Prostate gland (tissue), 2 donors: Measurements from ENCODE around the gene ZNF581. TPM values are rescaled to one million over a fixed set of nuclear protein-coding genes. Genes with fewer than 3 reads are reported as not detected.
A peak's percentile ranks its signal among the peaks of the same experiment; 100 is the strongest.

Experiments used
- DNase-seq: peaks from one replicate; pipeline ENCODE4 v3.0.0-alpha.2; 2019; ENCODE audit warnings: low spot score
- H3K27ac ChIP-seq, 2 donors: fragments of 200-600 bp; sonication (generic); 2 replicates each; pipeline ENCODE4 v1.5.1; 2017 to 2019
- H3K27me3 ChIP-seq: fragments of 200-600 bp; sonication (generic); replicated peaks from 2 replicates; pipeline ENCODE4 v1.5.1; 2019; ENCODE audit not compliant: insufficient read depth
- H3K36me3 ChIP-seq, 2 donors: fragments of 200-600 bp; sonication (generic); 1 replicate in 1 of 2; 2 replicates in 1 of 2; pipeline versions ENCODE4 v1.5.1 to v1.8.1; 2017 to 2019
- H3K4me1 ChIP-seq: fragments of 200-600 bp; sonication (generic); replicated peaks from 2 replicates; pipeline ENCODE4 v1.5.1; 2019
- H3K4me3 ChIP-seq, 2 donors: fragments of 200-600 bp; sonication (generic); 2 replicates each; pipeline ENCODE4 v1.5.1; 2017 to 2019
- H3K9me3 ChIP-seq: fragments of 200-600 bp; sonication (generic); 2 replicates; pipeline ENCODE4 v1.5.1; 2017
- POLR2A ChIP-seq: fragments of 450-650 bp; IDR thresholded peaks from one replicate; pipeline ENCODE4 v1.6.1; 2016; ENCODE audit warnings: antibody characterized with exemption, mild to moderate bottlenecking
- POLR2AphosphoS5 ChIP-seq: sonication (generic); formaldehyde crosslinking; IDR thresholded peaks from one replicate; pipeline ENCODE4 v1.6.1; 2017; ENCODE audit warnings: antibody characterized with exemption
- WGBS: methylation state at CpG from one replicate; pipeline ENCODE4 v1.1.5; 2018; 5-methylcytosine and 5-hydroxymethylcytosine counted together
- intact Hi-C: fragments of 100-400 bp; cut with DNase I; formaldehyde crosslinking; loops from one replicate; pipeline ENCODE4 v1.14.2; 2022
- total RNA-seq, 2 donors: library from RNA; depleted of rRNA; stranded (reverse); fragments of >200 nt; gene quantifications; one replicate each; pipeline ENCODE4 v1.1.0, GENCODE V29; 2016
- TF ChIP-seq, protein P1 (sequence below), 4 experiments: fragments of 200-600 bp in 2 of 4; fragments of 450-650 bp in 2 of 4; sonication (generic) in 2 of 4; IDR thresholded peaks; 1 replicate in 3 of 4; 2 replicates in 1 of 4; pipeline ENCODE4 v1.5.1; 2016 to 2019; ENCODE audit warnings: antibody characterized with exemption in 4 of 4, mild to moderate bottlenecking in 2 of 4, moderate library complexity in 2 of 4

The ZNF581 gene
- total RNA-seq, 2 donors from 2014 or later = 19.7 to 20.6 TPM

DNA sequence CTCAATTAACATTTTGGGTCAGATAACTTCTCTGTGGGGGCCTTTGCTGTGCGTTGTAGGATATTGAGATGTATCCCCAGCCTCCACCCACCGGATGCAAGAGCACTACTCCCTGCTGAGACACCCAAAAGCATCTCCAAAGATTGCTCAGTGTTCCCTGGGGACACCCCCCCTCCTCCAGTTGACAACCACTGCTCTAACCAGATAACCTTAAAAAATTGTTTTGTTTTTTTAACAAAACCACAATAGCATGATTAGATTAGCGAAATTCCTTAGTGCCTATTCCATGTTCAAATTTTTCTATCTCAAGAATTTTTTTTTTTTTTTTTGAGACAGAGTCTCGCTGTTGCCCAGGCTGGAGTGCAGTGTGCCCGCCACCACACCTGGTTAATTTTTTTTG lies 29.0 kb downstream of the ZNF581 start:
- no peak overlapping the region for H3K27ac ChIP-seq

DNA sequence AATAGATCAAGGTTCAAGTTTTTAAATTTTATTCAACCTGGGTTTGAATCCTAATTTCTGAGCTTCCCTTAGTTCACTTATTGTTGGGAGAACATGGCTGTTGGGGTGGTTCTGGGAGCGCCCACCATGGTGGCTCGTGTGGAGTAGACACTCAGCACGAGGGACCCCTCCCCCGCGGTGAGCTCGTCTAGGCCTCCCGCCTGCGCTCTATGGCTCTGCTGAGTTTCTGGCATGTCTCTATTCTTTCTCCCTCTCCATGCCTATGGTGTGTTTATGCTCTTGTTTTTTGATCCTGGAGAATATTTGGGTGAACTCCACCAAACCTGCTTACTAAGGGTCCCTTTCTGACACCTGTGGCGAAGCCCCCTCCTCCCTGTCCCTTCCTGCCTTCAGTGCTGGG lies 30.0 kb downstream of the ZNF581 start:
- intact Hi-C loops = no loop called here
- H3K36me3 ChIP-seq = peaks cover 16 to 21% of the 10 kb centered on the region in 2 donors
- H3K4me1 ChIP-seq = peaks cover 10% of the 10 kb centered on the region

More for the DNA sequence above, 29.0 kb downstream of the ZNF581 start:
- Histone ChIP-seq H3K4me3 (no peak overlapping the region), H3K27me3 (no peaks in the 10 kb centered on the region), H3K4me1 (peaks cover 6% of the 10 kb centered on the region), H3K36me3 (peaks cover 18% of the 10 kb centered on the region in 2 donors), H3K9me3 (no peaks in the 10 kb centered on the region)
- no peak for DNase-seq
- intact Hi-C loops = no loop called here
- 88% methylated on average over 5 of the region's 5 CpGs for WGBS
- TF ChIP-seq, protein P1, sequence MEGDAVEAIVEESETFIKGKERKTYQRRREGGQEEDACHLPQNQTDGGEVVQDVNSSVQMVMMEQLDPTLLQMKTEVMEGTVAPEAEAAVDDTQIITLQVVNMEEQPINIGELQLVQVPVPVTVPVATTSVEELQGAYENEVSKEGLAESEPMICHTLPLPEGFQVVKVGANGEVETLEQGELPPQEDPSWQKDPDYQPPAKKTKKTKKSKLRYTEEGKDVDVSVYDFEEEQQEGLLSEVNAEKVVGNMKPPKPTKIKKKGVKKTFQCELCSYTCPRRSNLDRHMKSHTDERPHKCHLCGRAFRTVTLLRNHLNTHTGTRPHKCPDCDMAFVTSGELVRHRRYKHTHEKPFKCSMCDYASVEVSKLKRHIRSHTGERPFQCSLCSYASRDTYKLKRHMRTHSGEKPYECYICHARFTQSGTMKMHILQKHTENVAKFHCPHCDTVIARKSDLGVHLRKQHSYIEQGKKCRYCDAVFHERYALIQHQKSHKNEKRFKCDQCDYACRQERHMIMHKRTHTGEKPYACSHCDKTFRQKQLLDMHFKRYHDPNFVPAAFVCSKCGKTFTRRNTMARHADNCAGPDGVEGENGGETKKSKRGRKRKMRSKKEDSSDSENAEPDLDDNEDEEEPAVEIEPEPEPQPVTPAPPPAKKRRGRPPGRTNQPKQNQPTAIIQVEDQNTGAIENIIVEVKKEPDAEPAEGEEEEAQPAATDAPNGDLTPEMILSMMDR (IDR thresholded peaks at IDR 0.05) = no peak
- TF ChIP-seq POLR2A = no peak
- no peak for TF ChIP-seq POLR2AphosphoS5

DNA sequence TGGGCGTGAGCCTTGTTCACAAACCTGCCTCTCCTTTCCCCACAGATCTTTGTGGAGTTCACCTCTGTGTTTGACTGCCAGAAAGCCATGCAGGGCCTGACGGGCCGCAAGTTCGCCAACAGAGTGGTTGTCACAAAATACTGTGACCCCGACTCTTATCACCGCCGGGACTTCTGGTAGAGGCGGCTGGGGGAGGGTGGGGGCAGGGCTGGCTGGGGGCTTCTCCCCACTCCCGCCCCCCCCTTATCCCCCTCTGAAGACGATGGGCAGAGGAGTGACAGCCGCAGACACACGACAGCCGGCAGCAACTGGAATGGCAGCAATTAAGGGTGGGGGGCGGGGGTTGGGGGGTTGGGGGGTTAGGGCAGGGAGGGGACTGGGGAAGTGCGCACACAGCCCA lies 30.4 kb downstream of the ZNF581 start:
- Histone ChIP-seq H3K4me3 (no peak overlapping the region), H3K4me1 (peaks cover 10% of the 10 kb centered on the region), H3K27ac (no peak overlapping the region), H3K27me3 (no peaks in the 10 kb centered on the region), H3K36me3 (peaks cover 16 to 21% of the 10 kb centered on the region in 2 donors), H3K9me3 (no peaks in the 10 kb centered on the region)
- WGBS = 71% methylated on average over 14 of the region's 15 CpGs
- DNase-seq = no peak
- intact Hi-C loops = no loop called here
- no peak for TF ChIP-seq POLR2A
- TF ChIP-seq, protein P1 (IDR thresholded peaks at IDR 0.05) = no peak
- no peak for TF ChIP-seq POLR2AphosphoS5

More for the DNA sequence above, 30.0 kb downstream of the ZNF581 start:
- H3K9me3 ChIP-seq = no peaks in the 10 kb centered on the region
- 85% methylated on average over 9 of the region's 9 CpGs for WGBS
- TF ChIP-seq, protein P1 (IDR thresholded peaks at IDR 0.05) = no peak
- TF ChIP-seq POLR2AphosphoS5 = no peak
- no peak for TF ChIP-seq POLR2A
- H3K27me3 ChIP-seq = no peaks in the 10 kb centered on the region
- no peak overlapping the region for H3K27ac ChIP-seq
- DNase-seq = no peak
- H3K4me3 ChIP-seq = no peak overlapping the region

DNA sequence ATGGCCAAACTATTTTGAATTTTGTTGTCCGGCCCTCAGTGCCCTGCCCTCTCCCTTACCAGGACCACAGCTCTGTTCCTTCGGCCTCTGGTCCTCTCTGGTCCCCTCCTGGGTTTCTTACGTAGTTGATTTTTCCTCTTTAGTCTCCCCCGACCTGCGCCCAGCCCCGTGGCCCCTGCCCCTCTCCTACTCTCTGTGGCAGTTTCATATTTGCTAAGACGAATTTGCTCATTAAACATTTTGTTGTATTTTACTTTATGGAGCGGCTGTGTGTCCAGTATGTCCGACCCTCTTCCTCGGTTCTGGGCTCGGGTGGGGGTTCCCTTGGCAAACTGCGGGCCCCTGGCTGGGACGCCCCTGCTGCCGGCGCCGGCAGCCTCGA lies 31.0 kb downstream of the ZNF581 start:
- WGBS = 21% methylated on average over 17 of the region's 17 CpGs
- TF ChIP-seq, protein P1 (IDR thresholded peaks at IDR 0.05) = no peak
- H3K27me3 ChIP-seq = no peaks in the 10 kb centered on the region
- DNase-seq = no peak
- intact Hi-C loops = no loop called here
- H3K4me3 ChIP-seq = peak overlapping the region; percentile 94 to 99
- H3K4me1 ChIP-seq = peaks cover 10% of the 10 kb centered on the region
- H3K27ac ChIP-seq = peak overlapping the region; percentile 85 to 96
- no peaks in the 10 kb centered on the region for H3K9me3 ChIP-seq
- peaks cover 15 to 17% of the 10 kb centered on the region in 2 donors for H3K36me3 ChIP-seq

DNA sequence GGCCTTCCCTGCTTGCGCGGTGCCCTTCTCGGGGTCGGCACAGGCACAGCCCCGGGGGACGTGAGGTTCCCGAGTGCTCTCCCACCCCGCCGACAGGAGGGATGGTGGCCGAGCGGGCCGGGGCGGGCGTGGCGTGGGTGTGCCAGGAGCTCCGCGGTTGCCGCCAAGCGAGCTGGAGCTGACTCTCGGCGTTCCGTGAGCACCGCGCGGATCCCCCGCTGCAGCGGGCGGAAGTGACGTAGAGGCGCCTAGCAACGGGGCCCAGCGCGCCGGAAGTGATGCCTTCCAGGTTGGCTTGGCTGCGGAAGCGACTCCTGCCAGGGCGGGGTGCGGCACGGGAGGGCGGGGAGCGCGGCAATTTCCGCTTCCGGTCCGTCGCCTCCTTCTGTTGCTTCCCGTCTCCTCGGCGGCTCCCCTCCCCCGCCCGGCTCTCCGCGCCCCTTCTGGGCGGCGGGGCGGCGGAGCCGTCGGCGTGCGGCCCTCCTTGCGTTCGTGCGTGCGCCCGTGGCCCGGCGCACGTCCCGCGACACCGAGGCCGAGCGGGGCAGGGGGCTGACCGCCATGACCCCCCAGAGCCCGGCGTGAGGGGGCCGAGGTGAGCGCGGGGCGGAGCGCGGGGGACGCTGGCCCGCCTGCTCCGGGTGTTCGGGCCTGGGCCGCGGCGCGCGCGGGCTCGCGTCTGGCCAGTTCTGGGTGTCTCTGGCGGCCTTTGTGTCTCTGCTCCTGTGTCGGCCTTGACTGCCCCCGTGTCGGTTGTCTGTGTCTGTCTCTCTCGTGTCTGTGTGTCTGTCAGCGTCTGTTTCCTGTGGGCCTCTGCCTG lies 31.6 kb downstream of the ZNF581 start, which contains the start of gene EPN1:
Gene EPN1, plus strand, starts transcription at position 386 of the 820 bp plus-strand sequence. CDS start 3,402 bp downstream, outside the sequence.
- WGBS = under 1% methylated on average over 78 of the region's 101 CpGs
- Histone ChIP-seq H3K36me3 (peaks cover 11 to 14% of the 10 kb centered on the region in 2 donors), H3K9me3 (no peaks in the 10 kb centered on the region), H3K4me3 (peak within 1 kb of the TSS; percentile 94 to 99), H3K27me3 (no peaks in the 10 kb centered on the region), H3K27ac (peak within 1 kb of the TSS; percentile 85 to 96), H3K4me1 (peaks cover 10% of the 10 kb centered on the region)
- intact Hi-C loops = no loop called here
- DNase-seq = peak; percentile 95
- TF ChIP-seq, protein P1 (IDR thresholded peaks at IDR 0.05) = peak in 1 of 4 experiments; percentile 27
- TF ChIP-seq POLR2AphosphoS5 = peak; percentile 96
- TF ChIP-seq POLR2A = peak; percentile 53
